KOPT-K1 (cell line): Measurements from ENCODE around the gene MSRB1.
A peak's percentile ranks its signal among the peaks of the same experiment; 100 is the strongest.

Experiments used
- H3K27ac ChIP-seq: fragments of 200-600 bp; sonication (generic); 2 replicates; pipeline ENCODE4 v1.5.1; 2016; ENCODE audit warnings: antibody characterized with exemption, mild to moderate bottlenecking, low read depth, low read length; ENCODE audit not compliant: poor library complexity, severe bottlenecking
- H3K36me3 ChIP-seq: fragments of 200-600 bp; sonication (generic); 2 replicates; pipeline ENCODE4 v1.5.1; 2017; ENCODE audit warnings: antibody characterized with exemption, mild to moderate bottlenecking, low read length, moderate library complexity; ENCODE audit not compliant: insufficient read depth
- H3K9me3 ChIP-seq: fragments of 200-600 bp; sonication (generic); 2 replicates; pipeline ENCODE4 v1.5.1; 2017; ENCODE audit warnings: antibody characterized with exemption, low read length, mild to moderate bottlenecking; ENCODE audit not compliant: insufficient read depth, poor library complexity, severe bottlenecking

MSRB1 gene

DNA sequence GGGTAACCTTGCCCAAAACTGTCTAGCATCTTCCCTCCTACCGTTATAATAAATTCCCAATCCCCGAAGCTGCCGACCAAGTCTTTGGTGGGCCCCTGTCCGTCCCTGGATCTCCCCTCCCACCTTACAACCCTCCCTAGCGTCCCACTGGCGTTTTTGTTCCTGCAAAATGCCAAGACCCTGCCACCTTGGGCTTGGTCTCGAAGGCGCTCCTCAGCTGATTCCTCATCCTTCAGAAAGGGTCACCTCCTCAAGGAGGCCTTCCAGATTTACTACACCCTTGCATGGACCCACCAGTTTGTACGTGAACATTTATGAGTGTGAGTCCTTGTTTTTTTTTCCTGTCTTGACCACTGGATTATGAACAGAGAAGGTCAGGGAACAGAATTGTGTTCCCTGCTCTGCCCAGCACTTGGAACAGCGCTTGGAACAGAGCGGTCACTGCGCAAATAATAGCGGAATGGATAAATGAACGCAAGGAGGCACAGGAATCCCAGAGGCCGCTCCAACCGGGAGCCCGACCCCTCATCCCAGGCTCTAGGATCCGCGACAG is 40.1 kb upstream of the MSRB1 start:
- H3K9me3 ChIP-seq = no peaks in the 10 kb centered on the region
- H3K36me3 ChIP-seq = peaks cover 28% of the 10 kb centered on the region; the same call in 1 of the 2 replicates
- peak overlapping the region; percentile 64 for H3K27ac ChIP-seq

DNA sequence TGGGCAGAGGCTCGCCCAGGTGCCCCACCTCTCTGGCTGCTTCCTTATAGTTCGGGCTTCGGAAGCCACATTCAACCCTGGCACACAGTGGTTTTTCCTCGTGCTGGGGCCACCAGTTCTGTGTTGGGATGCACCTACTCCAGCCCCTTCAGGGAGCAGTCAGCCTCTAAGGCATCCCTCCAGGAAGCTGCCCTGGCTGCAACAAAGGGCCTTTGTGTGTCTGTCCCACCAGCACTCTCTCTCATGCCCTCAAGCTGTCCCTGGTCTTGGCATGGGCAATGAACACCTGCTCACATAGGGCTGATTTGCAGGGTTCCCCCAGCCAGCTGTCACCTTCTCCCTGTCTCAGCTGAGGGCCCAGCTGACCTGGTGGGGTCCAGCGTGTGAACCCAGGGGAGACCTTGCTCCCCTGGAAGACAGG is 39.0 kb upstream of the MSRB1 start:
- no peak overlapping the region for H3K27ac ChIP-seq
- H3K36me3 ChIP-seq = peaks cover 38% of the 10 kb centered on the region

DNA sequence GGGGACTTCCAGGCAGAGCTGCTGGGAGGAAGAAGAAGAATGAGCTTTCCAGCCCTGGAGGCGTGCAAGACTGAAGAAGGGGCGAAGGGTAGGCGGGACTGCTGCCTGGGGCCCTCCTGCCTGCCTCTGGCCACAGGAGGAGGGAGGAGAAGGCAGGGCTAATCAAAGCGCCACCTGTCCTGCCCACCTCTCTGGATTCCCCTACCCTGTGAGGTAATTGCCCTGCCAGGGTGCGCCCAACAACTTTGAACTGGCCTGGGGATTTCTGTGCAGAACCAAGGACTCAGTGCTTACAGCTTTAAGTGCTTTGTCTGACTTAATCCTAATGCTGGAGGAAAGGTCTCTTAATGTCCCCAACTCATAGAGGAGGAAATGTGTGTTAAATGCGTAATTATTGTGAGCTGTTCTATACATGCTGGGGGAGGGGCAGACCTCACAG is 38.4 kb upstream of the MSRB1 start, which contains the start of gene NOXO1:
Gene NOXO1 (minus strand): TSS at position 72 of the 439 bp plus-strand sequence. CDS start 290 bp downstream, outside the sequence.
- Histone ChIP-seq H3K27ac (no peak within 1 kb of the TSS), H3K9me3 (no peaks in the 10 kb centered on the region), H3K36me3 (peaks cover 40% of the 10 kb centered on the region)

More for the DNA sequence above, 39.0 kb upstream of the MSRB1 start:
- no peaks in the 10 kb centered on the region for H3K9me3 ChIP-seq

DNA sequence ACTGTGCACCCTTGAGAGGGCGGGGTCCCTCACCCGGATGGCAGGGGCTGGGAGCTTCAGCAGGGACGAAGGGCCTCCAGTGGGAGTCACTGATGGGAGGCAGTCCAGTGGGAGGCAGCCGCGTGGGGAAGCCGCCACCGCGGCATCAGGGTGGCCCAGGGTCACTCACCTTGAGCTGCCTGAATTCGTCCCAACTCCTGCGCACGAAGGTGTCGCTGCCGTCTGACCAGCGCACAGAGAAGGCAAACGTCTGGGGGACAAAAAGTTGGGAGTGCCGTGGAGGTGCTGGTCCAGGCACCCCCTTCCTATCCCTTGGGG is 37.7 kb upstream of the MSRB1 start:
- Histone ChIP-seq H3K36me3 (peaks cover 40% of the 10 kb centered on the region), H3K27ac (no peak overlapping the region), H3K9me3 (no peaks in the 10 kb centered on the region)

DNA sequence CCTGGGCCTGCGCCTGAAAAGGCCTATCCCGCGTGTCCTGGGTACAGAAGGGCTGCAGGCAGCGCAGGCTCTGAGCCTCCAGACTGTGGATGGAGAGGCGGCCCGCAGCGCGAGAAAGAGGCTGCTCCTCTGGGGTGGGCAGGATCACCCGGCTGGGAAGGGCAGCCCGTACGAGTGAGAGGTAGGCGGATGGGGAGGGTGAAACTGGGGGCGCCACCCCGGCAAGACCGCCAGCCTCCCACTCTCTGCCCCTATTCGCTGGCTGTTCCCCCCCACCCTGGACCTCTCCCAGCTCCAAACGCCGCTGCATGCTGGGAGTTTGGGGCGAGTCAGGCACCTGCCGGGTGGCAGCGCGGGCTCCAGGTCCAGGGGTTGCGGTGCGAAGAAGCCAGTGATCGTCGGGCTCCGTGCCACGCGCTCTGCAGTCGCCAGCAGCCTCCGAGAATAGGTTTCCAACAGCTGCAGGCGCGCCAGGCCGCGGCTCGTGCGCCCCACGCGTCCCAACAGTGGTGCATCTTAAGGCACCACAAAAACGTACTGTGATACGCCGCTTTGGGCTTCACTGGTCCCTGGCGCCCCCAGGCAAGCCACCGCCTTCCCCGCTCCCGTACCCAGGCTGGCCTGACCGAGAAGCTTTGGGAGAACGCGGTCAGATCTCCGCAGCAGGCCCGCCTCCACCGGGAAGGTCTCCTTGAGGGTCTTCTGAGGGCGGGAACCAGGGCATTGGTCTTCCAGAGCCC is 37.2 kb upstream of the MSRB1 start:
- Histone ChIP-seq H3K9me3 (no peaks in the 10 kb centered on the region), H3K27ac (no peak overlapping the region), H3K36me3 (peaks cover 42% of the 10 kb centered on the region)

DNA sequence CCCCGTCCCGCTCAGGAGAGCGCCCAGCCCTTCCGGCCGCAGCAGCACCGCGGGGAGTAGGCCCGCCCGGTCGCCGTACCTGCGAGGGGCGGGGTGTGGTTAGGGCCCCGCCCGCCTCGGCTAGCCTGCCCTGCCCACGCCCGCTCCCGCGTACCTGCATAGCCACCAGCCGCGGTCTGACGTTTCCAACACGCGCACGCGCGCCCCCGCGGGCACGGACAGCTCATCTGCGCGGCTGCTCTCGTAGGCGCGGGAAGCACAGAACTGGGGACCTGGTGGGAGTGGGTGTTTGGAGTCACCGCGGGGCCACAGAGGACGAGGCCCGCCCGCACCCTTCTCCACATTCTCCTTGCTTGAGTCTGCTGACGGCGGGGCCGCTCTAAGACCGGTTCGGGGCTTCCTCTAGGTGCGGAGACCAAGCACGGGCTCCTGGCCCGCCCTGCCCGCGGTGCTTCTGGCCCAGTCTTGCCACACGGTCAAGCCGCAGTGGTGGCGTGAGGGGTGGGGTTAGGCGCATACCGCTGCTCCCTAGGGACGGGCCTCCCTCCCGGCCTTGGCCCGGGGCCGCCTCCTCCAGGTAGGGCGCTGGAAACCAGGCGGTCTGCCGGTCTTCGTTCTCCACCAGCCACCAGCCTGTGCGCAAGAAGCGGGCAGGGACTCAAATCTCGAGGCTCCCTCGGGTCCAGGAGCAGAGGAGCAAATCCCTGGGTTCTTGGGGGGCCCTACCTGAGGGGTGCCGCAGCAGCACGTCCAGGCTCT is 36.5 kb upstream of the MSRB1 start:
- H3K27ac ChIP-seq = no peak overlapping the region
- H3K36me3 ChIP-seq = peaks cover 50% of the 10 kb centered on the region
- H3K9me3 ChIP-seq = no peaks in the 10 kb centered on the region

DNA sequence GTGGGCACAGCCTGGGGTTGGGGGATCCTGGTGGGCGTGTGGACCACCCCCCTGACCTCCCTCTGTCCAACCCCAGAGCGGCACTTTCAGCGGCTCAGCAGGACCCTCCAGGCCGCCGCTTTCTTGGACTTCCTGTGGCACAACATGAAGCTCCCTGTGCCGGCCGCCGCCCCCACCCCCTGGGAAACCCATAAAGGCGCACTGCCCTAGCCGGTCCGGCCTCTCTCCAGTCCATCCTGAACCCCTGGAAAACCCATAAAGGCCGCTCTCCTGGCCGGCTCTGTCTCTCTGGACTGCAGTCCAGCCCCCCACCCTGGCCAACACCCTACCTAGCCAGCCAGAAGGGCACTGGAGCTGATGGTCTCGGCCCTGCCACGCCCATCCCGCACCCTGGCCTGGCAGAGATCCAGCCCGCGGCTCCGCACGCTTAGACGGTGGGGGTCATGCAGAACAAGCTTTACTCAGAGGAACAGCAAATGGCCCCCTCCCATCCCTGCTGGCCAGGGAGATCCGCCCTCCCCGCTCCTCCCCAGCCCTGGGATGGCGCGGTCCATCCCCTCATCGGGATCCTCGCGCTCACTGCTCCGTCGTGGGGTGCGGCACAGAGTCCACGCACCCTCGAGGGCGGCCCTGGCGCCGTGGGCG is 35.6 kb upstream of the MSRB1 start:
- no peak overlapping the region for H3K27ac ChIP-seq
- no peaks in the 10 kb centered on the region for H3K9me3 ChIP-seq
- peaks cover 54% of the 10 kb centered on the region for H3K36me3 ChIP-seq

DNA sequence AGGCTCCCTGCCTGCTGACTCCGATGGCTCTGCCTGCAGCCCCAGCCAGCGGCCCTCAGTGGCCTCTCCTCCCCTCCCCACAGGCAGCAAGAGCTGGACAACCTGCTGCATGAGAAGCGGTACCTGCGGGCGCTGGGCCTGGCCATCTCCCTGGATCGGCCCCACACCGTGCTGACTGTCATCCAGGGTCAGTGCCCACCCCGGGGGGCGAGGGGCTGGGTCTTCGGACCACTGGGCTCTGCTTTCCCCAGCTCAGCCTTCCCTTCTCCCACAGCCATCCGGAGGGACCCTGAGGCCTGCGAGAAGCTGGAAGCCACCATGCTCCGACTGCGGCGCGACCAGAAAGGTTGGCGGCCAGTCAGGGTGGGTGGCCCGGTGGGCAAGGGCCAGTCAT is 34.9 kb upstream of the MSRB1 start:
- H3K36me3 ChIP-seq = peaks cover 54% of the 10 kb centered on the region
- no peaks in the 10 kb centered on the region for H3K9me3 ChIP-seq
- H3K27ac ChIP-seq = no peak overlapping the region

DNA sequence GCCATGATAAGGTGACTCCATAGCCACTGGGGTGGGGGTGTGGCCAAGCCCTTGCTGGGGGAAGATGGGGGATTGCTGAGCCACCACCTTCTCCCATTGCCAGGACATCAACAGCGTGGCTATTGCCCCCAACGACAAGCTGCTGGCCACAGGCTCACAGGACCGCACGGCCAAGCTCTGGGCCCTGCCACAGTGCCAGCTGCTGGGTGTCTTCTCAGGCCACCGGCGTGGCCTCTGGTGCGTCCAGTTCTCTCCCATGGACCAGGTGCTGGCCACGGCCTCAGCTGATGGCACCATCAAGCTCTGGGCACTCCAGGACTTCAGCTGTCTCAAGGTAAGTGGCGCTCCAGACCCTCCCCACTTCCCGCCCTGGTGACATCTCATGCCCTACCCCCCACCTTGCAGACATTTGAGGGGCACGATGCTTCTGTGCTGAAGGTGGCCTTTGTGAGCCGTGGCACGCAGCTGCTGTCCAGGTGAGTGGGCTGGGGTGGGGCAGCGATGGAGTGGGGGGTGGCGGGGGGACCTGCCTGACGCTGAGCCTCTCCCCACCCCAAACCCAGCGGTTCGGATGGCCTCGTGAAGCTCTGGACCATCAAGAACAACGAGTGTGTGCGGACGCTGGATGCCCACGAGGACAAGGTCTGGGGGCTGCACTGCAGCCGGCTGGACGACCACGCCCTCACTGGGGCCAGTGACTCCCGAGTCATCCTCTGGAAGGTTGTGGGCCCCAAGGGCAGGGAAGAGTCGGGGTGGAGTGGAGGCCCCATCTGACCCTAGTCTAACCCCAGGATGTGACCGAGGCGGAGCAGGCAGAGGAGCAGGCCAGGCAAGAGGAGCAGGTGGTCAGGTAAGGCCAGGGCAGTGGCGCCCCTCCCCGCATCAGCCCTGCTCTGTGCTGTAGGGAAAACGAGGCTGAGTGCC is 34.2 kb upstream of the MSRB1 start:
- H3K9me3 ChIP-seq = no peaks in the 10 kb centered on the region
- no peak overlapping the region for H3K27ac ChIP-seq
- H3K36me3 ChIP-seq = peaks cover 54% of the 10 kb centered on the region

DNA sequence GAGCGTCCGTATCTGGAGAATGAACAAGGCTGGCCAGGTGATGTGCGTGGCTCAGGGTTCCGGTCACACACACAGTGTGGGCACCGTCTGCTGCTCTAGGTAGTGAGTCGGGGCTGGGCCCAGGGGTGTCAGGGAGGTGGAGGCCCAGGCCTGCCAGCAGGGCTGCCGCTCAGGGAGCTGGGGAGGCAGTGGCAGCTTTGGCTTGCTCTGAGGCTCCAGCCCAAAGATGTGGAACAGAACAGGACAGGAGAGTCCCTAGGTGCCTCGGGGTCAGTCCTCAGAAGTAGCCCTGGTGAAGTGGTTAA is 33.2 kb upstream of the MSRB1 start:
- Histone ChIP-seq H3K9me3 (no peaks in the 10 kb centered on the region), H3K27ac (no peak overlapping the region), H3K36me3 (peaks cover 54% of the 10 kb centered on the region)

DNA sequence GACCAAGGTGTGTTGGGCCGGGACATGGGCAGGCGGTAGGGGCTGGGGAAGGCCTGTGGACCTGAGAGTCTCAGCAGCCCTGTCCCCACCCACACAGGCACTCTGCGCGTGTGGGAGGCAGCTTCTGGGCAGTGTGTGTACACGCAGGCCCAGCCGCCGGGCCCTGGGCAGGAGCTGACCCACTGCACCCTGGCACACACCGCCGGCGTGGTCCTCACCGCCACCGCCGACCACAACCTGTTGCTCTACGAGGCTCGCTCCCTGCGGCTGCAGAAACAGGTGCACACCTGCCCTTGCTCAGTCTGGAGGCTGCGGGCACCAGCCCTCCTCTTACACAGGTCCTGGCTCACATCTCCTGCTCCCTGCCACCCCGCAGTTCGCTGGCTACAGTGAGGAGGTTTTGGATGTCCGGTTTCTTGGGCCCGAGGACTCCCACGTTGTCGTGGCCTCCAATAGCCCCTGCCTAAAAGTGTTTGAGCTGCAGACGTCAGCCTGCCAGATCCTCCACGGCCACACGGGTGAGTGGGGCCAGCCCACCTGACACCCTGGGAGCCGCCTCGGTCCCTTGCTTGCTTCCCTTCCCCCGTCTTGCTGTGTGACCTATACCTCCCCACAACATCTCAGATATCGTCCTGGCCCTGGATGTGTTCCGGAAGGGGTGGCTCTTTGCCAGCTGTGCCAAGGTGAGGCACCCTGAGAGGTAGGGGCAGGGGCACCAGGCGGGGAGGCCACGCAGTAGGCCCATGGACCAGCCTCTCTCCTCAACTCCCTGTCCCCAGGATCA is 32.6 kb upstream of the MSRB1 start:
- Histone ChIP-seq H3K9me3 (no peaks in the 10 kb centered on the region), H3K27ac (no peak overlapping the region), H3K36me3 (peaks cover 54% of the 10 kb centered on the region)

DNA sequence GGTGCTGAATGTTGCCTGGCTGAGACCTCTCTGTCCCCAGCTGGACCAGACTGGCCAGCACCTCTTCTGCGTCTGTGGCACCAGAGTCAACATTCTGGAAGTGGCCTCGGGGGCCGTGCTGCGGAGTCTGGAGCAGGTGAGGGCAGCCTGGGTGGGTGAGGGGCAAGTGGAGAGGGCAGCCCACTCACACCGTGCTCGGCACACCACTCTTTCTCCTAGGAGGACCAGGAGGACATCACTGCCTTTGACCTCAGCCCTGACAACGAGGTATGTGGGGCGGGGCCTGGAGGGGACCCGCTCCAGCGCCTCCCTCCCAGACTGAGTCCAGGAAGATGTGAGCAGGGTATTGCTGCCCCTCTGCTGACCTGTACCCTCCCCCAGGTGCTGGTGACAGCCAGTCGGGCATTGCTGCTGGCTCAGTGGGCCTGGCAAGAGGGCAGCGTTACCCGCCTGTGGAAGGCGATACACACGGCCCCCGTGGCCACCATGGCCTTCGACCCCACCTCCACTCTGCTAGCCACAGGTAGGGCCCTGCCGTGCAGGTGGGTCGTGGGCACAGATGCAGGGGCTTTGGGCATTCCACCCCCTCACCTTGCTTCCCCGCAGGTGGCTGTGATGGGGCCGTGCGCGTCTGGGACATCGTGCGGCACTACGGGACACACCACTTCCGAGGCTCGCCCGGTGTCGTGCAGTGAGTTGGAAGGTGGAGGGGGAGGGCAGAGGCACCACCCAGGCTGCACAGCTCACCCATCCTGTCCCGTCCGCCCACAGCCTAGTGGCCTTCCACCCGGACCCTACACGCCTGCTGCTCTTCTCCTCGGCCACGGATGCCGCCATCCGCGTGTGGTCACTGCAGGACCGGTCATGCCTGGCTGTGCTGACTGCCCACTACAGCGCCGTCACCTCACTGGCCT is 31.4 kb upstream of the MSRB1 start:
- no peaks in the 10 kb centered on the region for H3K9me3 ChIP-seq
- H3K27ac ChIP-seq = no peak overlapping the region
- H3K36me3 ChIP-seq = peaks cover 50% of the 10 kb centered on the region

DNA sequence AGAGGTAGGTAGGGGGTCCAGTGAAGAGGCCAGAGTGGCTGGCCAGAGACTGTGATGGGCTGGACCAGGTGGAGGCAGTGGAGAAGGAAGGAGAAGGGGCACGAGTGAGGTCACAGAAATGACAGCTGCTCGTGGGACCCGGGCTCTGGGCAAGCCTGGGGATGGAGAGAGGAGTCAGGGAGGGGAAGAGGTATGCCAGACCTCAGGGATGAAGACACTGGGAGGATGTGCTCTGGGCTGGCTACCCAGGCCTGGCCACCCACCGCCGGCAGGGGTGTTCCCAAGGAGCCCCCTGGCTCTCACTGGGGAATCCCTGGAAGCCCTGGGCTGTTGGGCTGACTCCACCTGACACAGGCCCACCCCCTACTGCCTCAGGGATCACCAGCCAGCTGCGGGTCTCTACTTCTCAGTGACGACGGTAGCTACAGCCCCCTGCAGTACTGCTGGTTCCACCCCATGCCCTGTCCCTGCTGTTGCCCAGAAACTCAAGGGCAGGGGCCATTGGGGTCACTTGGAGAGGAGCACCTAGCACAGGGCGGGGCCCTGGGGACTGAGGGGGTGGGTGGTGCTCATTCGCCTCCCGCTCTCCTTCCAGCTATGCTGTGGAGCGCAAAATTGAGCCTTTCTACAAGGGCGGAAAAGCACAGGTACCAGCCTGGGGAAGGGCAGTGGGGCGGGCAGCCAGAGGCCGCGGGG is 30.6 kb upstream of the MSRB1 start:
- peaks cover 46% of the 10 kb centered on the region for H3K36me3 ChIP-seq
- H3K27ac ChIP-seq = no peak overlapping the region
- H3K9me3 ChIP-seq = no peaks in the 10 kb centered on the region
